HG03460 (cell line): Measurements from ENCODE around the gene ZNF189.
A peak's percentile ranks its signal among the peaks of the same experiment; 100 is the strongest.

ENCODE experiments used
- ATAC-seq: cut with Tn5 transposase; IDR thresholded peaks from one replicate; pipeline ENCODE4 v1.9.1; 2021; ENCODE audit not compliant: unreplicated experiment

Gene ZNF189

GRCh38 chr9:101417977-101418376 is 19.3 kb downstream of the ZNF189 start:
- no peak for ATAC-seq

- no peak for ATAC-seq
Measured at GRCh38 chr9:101418518-101419430, 20.1 kb downstream of the ZNF189 start.

GRCh38 chr9:101419863-101420262 is 21.2 kb downstream of the ZNF189 start:
- ATAC-seq, result no peak

GRCh38 chr9:101421653-101422065 is 23.0 kb downstream of the ZNF189 start:
- no peak for ATAC-seq

GRCh38 chr9:101427358-101427757 is 28.7 kb downstream of the ZNF189 start:
- no peak for ATAC-seq

GRCh38 chr9:101427957-101428655 is 29.5 kb downstream of the ZNF189 start:
- ATAC-seq, result peak; percentile 66

- no peak for ATAC-seq
Measured at GRCh38 chr9:101428909-101429308, 30.3 kb downstream of the ZNF189 start.

GRCh38 chr9:101429736-101430135 is 31.1 kb downstream of the ZNF189 start:
- no peak for ATAC-seq

GRCh38 chr9:101432171-101432570 is 33.5 kb downstream of the ZNF189 start:
- ATAC-seq, result no peak

- ATAC-seq, result no peak
Measured at GRCh38 chr9:101432740-101433139, 34.1 kb downstream of the ZNF189 start.

- ATAC-seq, result no peak
Measured at GRCh38 chr9:101433229-101433628, 34.6 kb downstream of the ZNF189 start.

- no peak for ATAC-seq
Measured at GRCh38 chr9:101434998-101435397, 36.3 kb downstream of the ZNF189 start.

GRCh38 chr9:101435601-101436079 is 37.0 kb downstream of the ZNF189 start, which contains the start of gene ALDOB:
TSS of gene ALDOB (minus strand) at chr9:101435774. CDS start at chr9:101430887, 4,887 bp downstream.
- ATAC-seq, result no peak

- ATAC-seq, result no peak
Measured at GRCh38 chr9:101437806-101438232, 39.2 kb downstream of the ZNF189 start.

- ATAC-seq, result no peak
Measured at GRCh38 chr9:101438523-101438922, 39.9 kb downstream of the ZNF189 start.

GRCh38 chr9:101440714-101441230 is 42.1 kb downstream of the ZNF189 start:
- no peak for ATAC-seq

- ATAC-seq, result no peak
Measured at GRCh38 chr9:101442318-101442717, 43.7 kb downstream of the ZNF189 start.

GRCh38 chr9:101442736-101443135 is 44.1 kb downstream of the ZNF189 start:
- no peak for ATAC-seq

GRCh38 chr9:101443364-101443771 is 44.7 kb downstream of the ZNF189 start:
- ATAC-seq, result no peak

- ATAC-seq, result no peak
Measured at GRCh38 chr9:101445353-101446029, 46.8 kb downstream of the ZNF189 start.

- ATAC-seq, result no peak
Measured at GRCh38 chr9:101446732-101447131, 48.1 kb downstream of the ZNF189 start.
